KMS-11 (cell line): ENCODE results near the gene SPACA9.
A peak's percentile ranks its signal among the peaks of the same experiment; 100 is the strongest.

Experiments used
- H2AFZ ChIP-seq: fragments of 200-600 bp; sonication (generic); 2 replicates; pipeline ENCODE4 v1.6.1; 2016; ENCODE audit warnings: antibody characterized with exemption, mixed run types, low read depth
- H3K27ac ChIP-seq: fragments of 200-600 bp; sonication (generic); 2 replicates; pipeline ENCODE4 v1.6.1; 2016; ENCODE audit warnings: mild to moderate bottlenecking, mixed run types
- H3K27me3 ChIP-seq: fragments of 200-600 bp; sonication (generic); 2 replicates; pipeline ENCODE4 v1.6.1; 2017; ENCODE audit warnings: mild to moderate bottlenecking, low read depth, mixed run types, moderate library complexity; ENCODE audit not compliant: insufficient read depth
- H3K36me3 ChIP-seq: fragments of 200-600 bp; sonication (generic); 2 replicates; pipeline ENCODE4 v1.6.1; 2017; ENCODE audit warnings: mild to moderate bottlenecking, mixed run types; ENCODE audit not compliant: insufficient read depth
- H3K4me1 ChIP-seq: fragments of 200-600 bp; sonication (generic); 2 replicates; pipeline ENCODE4 v1.6.1; 2016; ENCODE audit warnings: mild to moderate bottlenecking, low read depth, mixed run types; ENCODE audit not compliant: poor library complexity, severe bottlenecking
- H3K4me2 ChIP-seq: fragments of 200-600 bp; sonication (generic); 2 replicates; pipeline ENCODE4 v1.7.0; 2016; ENCODE audit warnings: mild to moderate bottlenecking, mixed run types
- H3K4me3 ChIP-seq: fragments of 200-600 bp; sonication (generic); IDR thresholded peaks from 2 replicates; pipeline ENCODE4 v1.6.1; 2017; ENCODE audit warnings: low read depth, low read length, mixed read lengths; ENCODE audit not compliant: insufficient read depth
- H3K79me2 ChIP-seq: fragments of 200-600 bp; sonication (generic); 2 replicates; pipeline ENCODE4 v1.6.1; 2016; ENCODE audit warnings: low read depth, mixed run types; ENCODE audit not compliant: insufficient read depth
- H3K9ac ChIP-seq: fragments of 200-600 bp; sonication (generic); 2 replicates; pipeline ENCODE4 v1.6.1; 2016; ENCODE audit warnings: mild to moderate bottlenecking, mixed run types
- H4K20me1 ChIP-seq: fragments of 200-600 bp; sonication (generic); 2 replicates; pipeline ENCODE4 v1.6.1; 2016; ENCODE audit warnings: mild to moderate bottlenecking, mixed run types; ENCODE audit not compliant: insufficient read depth
- CTCF ChIP-seq: fragments of 200-600 bp; sonication (generic); conservative IDR thresholded peaks from 2 replicates; pipeline ENCODE4 v1.6.1; 2017; ENCODE audit warnings: low read depth, mild to moderate bottlenecking, antibody characterized with exemption, low read length, moderate library complexity, mixed read lengths

SPACA9 gene

GRCh38 chr9:132878695-132879456, at the start of gene SPACA9:
SPACA9 (plus strand) TSS chr9:132878898; CDS start chr9:132883948, 5,050 bp downstream.
- Histone ChIP-seq H3K36me3 (no peaks in the 10 kb centered on the region), H3K4me3 (peak within 1 kb of the TSS; percentile 48), H3K4me1 (no peaks in the 10 kb centered on the region), H4K20me1 (no peaks in the 10 kb centered on the region), H3K27ac (peak within 1 kb of the TSS; percentile 44; the same call in 1 of the 2 replicates), H3K9ac (peak within 1 kb of the TSS; percentile 86), H3K4me2 (peak within 1 kb of the TSS; percentile 91), H3K79me2 (no peaks in the 10 kb centered on the region), H2AFZ (peak within 1 kb of the TSS; percentile 100), H3K27me3 (peaks cover 15% of the 10 kb centered on the region)
- no peak for TF ChIP-seq CTCF

- Histone ChIP-seq H3K4me1 (peaks cover 7% of the 10 kb centered on the region), H3K4me2 (no peak overlapping the region), H3K9ac (no peak overlapping the region), H3K27me3 (peaks cover 43% of the 10 kb centered on the region; the same call in 1 of the 2 replicates), H3K36me3 (no peaks in the 10 kb centered on the region), H2AFZ (no peak overlapping the region), H3K27ac (no peak overlapping the region), H4K20me1 (no peaks in the 10 kb centered on the region), H3K79me2 (no peaks in the 10 kb centered on the region), H3K4me3 (no peak overlapping the region)
- TF ChIP-seq CTCF = no peak
Measured at GRCh38 chr9:132832171-132832881, 46.4 kb upstream of the SPACA9 start.

- Histone ChIP-seq H3K4me3 (no peak overlapping the region), H3K4me1 (no peaks in the 10 kb centered on the region), H3K27me3 (peaks cover 45% of the 10 kb centered on the region; the same call in 1 of the 2 replicates), H3K79me2 (no peaks in the 10 kb centered on the region), H3K4me2 (no peak overlapping the region), H3K36me3 (no peaks in the 10 kb centered on the region), H2AFZ (no peak overlapping the region), H3K27ac (no peak overlapping the region), H3K9ac (no peak overlapping the region), H4K20me1 (no peaks in the 10 kb centered on the region)
- TF ChIP-seq CTCF = no peak
Measured at GRCh38 chr9:132833550-132834121, 45.1 kb upstream of the SPACA9 start.

GRCh38 chr9:132834343-132834742, 44.4 kb upstream of the SPACA9 start:
- no peaks in the 10 kb centered on the region for H3K36me3 ChIP-seq
- H3K79me2 ChIP-seq = no peaks in the 10 kb centered on the region
- no peak overlapping the region for H3K9ac ChIP-seq
- no peak overlapping the region for H3K4me3 ChIP-seq
- no peak overlapping the region for H3K27ac ChIP-seq
- no peaks in the 10 kb centered on the region for H4K20me1 ChIP-seq
- peaks cover 45% of the 10 kb centered on the region; the same call in 1 of the 2 replicates for H3K27me3 ChIP-seq
- no peaks in the 10 kb centered on the region for H3K4me1 ChIP-seq
- no peak overlapping the region for H2AFZ ChIP-seq
- no peak overlapping the region for H3K4me2 ChIP-seq
- no peak for TF ChIP-seq CTCF
